Activated CD4-positive, CD25-positive, alpha-beta regulatory T cell (primary cell): ENCODE data around the gene ADAM22.
A peak's percentile ranks its signal among the peaks of the same experiment; 100 is the strongest.
"Not testable (repeated sequence)": the region's sequence is repeated elsewhere in the genome, so short reads cannot be mapped to it uniquely, and the experiment has no call there.

Source experiments
- DNase-seq, 4 experiments: peaks; one replicate each; lab custom pipeline; 2025; lab: John Stamatoyannopoulos, UW

Gene ADAM22

GRCh38 chr7:87933953-87934698, at the start of gene ADAM22:
Gene ADAM22 (plus strand): TSS chr7:87934251. CDS start chr7:87934466, 215 bp downstream.
- peak; percentile 27 to 63 (median 48) for DNase-seq

GRCh38 chr7:87885018-87885417, 49.0 kb upstream of the ADAM22 start:
- DNase-seq = no peak

- no peak for DNase-seq
Observed at GRCh38 chr7:87886875-87887274, 47.2 kb upstream of the ADAM22 start.

GRCh38 chr7:87895363-87895762, 38.7 kb upstream of the ADAM22 start:
- DNase-seq = no peak

- DNase-seq = no peak
Observed at GRCh38 chr7:87899255-87899654, 34.8 kb upstream of the ADAM22 start.

- not testable (repeated sequence) for DNase-seq
Observed at GRCh38 chr7:87907136-87907906, 26.7 kb upstream of the ADAM22 start.

GRCh38 chr7:87908814-87909213, 25.2 kb upstream of the ADAM22 start:
- not testable (repeated sequence) for DNase-seq

- DNase-seq = no peak
Observed at GRCh38 chr7:87912121-87912520, 21.9 kb upstream of the ADAM22 start.

- no peak for DNase-seq
Observed at GRCh38 chr7:87918740-87919139, 15.3 kb upstream of the ADAM22 start.

GRCh38 chr7:87919875-87920274, 14.2 kb upstream of the ADAM22 start:
- no peak for DNase-seq

- DNase-seq = no peak
Observed at GRCh38 chr7:87920578-87920977, 13.5 kb upstream of the ADAM22 start.

- not testable (repeated sequence) for DNase-seq
Observed at GRCh38 chr7:87922759-87923395, 11.2 kb upstream of the ADAM22 start.

- no peak for DNase-seq
Observed at GRCh38 chr7:87926581-87927461, 7.2 kb upstream of the ADAM22 start.

GRCh38 chr7:87933605-87933952, 472 bp upstream of the ADAM22 start:
- DNase-seq = no peak

- DNase-seq = no peak
Observed at GRCh38 chr7:87934699-87935383, 790 bp downstream of the ADAM22 start.

- no peak for DNase-seq
Observed at GRCh38 chr7:87935384-87935706, 1.3 kb downstream of the ADAM22 start.

- no peak for DNase-seq
Observed at GRCh38 chr7:87941138-87941537, 7.1 kb downstream of the ADAM22 start.

GRCh38 chr7:87944547-87944946, 10.5 kb downstream of the ADAM22 start:
- DNase-seq = no peak

- not testable (repeated sequence) for DNase-seq
Observed at GRCh38 chr7:87945926-87946325, 11.9 kb downstream of the ADAM22 start.

GRCh38 chr7:87948371-87948770, 14.3 kb downstream of the ADAM22 start:
- DNase-seq = no peak

- no peak for DNase-seq
Observed at GRCh38 chr7:87959336-87959735, 25.3 kb downstream of the ADAM22 start.
